KOPT-K1 (cell line): ENCODE measurements around the gene USP17L29.
"Not testable (repeated sequence)": the region's sequence is repeated elsewhere in the genome, so short reads cannot be mapped to it uniquely, and the experiment has no call there.

Experiments used
- H3K27ac ChIP-seq: fragments of 200-600 bp; sonication (generic); 2 replicates; pipeline ENCODE4 v1.5.1; 2016; ENCODE audit warnings: antibody characterized with exemption, mild to moderate bottlenecking, low read depth, low read length; ENCODE audit not compliant: poor library complexity, severe bottlenecking
- H3K36me3 ChIP-seq: fragments of 200-600 bp; sonication (generic); 2 replicates; pipeline ENCODE4 v1.5.1; 2017; ENCODE audit warnings: antibody characterized with exemption, mild to moderate bottlenecking, low read length, moderate library complexity; ENCODE audit not compliant: insufficient read depth
- H3K9me3 ChIP-seq: fragments of 200-600 bp; sonication (generic); 2 replicates; pipeline ENCODE4 v1.5.1; 2017; ENCODE audit warnings: antibody characterized with exemption, low read length, mild to moderate bottlenecking; ENCODE audit not compliant: insufficient read depth, poor library complexity, severe bottlenecking

Gene USP17L29, protein sequence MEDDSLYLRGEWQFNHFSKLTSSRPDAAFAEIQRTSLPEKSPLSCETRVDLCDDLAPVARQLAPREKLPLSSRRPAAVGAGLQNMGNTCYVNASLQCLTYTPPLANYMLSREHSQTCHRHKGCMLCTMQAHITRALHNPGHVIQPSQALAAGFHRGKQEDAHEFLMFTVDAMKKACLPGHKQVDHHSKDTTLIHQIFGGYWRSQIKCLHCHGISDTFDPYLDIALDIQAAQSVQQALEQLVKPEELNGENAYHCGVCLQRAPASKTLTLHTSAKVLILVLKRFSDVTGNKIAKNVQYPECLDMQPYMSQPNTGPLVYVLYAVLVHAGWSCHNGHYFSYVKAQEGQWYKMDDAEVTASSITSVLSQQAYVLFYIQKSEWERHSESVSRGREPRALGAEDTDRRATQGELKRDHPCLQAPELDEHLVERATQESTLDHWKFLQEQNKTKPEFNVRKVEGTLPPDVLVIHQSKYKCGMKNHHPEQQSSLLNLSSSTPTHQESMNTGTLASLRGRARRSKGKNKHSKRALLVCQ

DNA sequence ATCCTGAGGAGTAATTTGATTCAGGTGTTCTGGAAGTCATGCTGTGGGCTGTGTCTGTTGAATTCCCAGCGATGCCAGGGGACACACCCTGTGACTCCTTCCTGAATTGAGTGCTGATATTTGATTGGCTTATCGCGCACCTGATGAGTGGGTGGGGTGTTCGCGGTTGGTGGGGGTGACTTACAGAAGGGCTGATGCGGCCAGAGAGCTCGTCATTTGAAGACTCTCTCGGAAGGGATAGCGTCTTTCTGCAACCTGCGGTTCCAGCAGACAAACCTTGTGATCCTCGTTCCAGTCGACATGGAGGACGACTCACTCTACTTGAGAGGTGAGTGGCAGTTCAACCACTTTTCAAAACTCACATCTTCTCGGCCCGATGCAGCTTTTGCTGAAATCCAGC, at the start of gene USP17L29:
TSS of gene USP17L29 (plus strand) at position 301 of the 400 bp plus-strand sequence. CDS start at position 301, 0 bp downstream.
- not testable (repeated sequence) for H3K27ac ChIP-seq, H3K36me3 ChIP-seq, H3K9me3 ChIP-seq

DNA sequence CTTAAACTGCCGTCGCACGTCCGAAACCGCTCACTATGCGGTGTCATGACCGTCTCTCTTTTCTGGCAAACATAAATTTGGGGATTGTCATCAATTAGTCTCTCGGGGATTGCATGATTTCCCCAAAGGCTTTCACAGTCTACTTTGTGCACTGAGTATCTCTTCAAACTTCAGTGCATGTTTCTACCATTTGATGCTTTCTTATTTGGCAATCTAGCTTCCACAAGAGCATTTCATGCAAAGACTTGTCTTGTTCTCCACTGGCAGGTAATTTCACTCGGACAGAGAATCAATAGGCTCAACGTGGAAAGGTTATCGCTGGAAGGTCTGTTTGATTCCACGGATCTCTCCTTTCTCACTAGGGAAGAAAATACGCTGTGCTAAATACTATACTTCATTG, 29.2 kb upstream of the USP17L29 start:
- H3K9me3 ChIP-seq, H3K27ac ChIP-seq, H3K36me3 ChIP-seq: not testable (repeated sequence)

DNA sequence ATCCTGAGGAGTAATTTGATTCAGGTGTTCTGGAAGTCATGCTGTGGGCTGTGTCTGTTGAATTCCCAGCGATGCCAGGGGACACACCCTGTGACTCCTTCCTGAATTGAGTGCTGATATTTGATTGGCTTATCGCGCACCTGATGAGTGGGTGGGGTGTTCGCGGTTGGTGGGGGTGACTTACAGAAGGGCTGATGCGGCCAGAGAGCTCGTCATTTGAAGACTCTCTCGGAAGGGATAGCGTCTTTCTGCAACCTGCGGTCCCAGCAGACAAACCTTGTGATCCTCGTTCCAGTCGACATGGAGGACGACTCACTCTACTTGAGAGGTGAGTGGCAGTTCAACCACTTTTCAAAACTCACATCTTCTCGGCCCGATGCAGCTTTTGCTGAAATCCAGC, 28.6 kb upstream of the USP17L29 start, which contains the start of gene USP17L24:
TSS of gene USP17L24 (plus strand) at position 301 of the 400 bp plus-strand sequence. CDS start at position 301, 0 bp downstream.
- H3K36me3 ChIP-seq, H3K9me3 ChIP-seq, H3K27ac ChIP-seq: not testable (repeated sequence)

DNA sequence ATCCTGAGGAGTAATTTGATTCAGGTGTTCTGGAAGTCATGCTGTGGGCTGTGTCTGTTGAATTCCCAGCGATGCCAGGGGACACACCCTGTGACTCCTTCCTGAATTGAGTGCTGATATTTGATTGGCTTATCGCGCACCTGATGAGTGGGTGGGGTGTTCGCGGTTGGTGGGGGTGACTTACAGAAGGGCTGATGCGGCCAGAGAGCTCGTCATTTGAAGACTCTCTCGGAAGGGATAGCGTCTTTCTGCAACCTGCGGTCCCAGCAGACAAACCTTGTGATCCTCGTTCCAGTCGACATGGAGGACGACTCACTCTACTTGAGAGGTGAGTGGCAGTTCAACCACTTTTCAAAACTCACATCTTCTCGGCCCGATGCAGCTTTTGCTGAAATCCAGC, 23.8 kb upstream of the USP17L29 start, which contains the start of gene USP17L25:
TSS of gene USP17L25 (plus strand) at position 301 of the 400 bp plus-strand sequence. CDS start at position 301, 0 bp downstream.
- H3K27ac ChIP-seq, H3K9me3 ChIP-seq, H3K36me3 ChIP-seq: not testable (repeated sequence)

DNA sequence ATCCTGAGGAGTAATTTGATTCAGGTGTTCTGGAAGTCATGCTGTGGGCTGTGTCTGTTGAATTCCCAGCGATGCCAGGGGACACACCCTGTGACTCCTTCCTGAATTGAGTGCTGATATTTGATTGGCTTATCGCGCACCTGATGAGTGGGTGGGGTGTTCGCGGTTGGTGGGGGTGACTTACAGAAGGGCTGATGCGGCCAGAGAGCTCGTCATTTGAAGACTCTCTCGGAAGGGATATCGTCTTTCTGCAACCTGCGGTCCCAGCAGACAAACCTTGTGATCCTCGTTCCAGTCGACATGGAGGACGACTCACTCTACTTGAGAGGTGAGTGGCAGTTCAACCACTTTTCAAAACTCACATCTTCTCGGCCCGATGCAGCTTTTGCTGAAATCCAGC, 19.1 kb upstream of the USP17L29 start, which contains the start of gene USP17L26:
TSS of gene USP17L26 (plus strand) at position 301 of the 400 bp plus-strand sequence. CDS start at position 301, 0 bp downstream.
- not testable (repeated sequence) for H3K27ac ChIP-seq, H3K36me3 ChIP-seq, H3K9me3 ChIP-seq

DNA sequence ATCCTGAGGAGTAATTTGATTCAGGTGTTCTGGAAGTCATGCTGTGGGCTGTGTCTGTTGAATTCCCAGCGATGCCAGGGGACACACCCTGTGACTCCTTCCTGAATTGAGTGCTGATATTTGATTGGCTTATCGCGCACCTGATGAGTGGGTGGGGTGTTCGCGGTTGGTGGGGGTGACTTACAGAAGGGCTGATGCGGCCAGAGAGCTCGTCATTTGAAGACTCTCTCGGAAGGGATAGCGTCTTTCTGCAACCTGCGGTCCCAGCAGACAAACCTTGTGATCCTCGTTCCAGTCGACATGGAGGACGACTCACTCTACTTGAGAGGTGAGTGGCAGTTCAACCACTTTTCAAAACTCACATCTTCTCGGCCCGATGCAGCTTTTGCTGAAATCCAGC, 14.3 kb upstream of the USP17L29 start, which contains the start of gene USP17L5:
TSS of gene USP17L5 (plus strand) at position 301 of the 400 bp plus-strand sequence. CDS start at position 301, 0 bp downstream.
- H3K36me3 ChIP-seq, H3K9me3 ChIP-seq, H3K27ac ChIP-seq: not testable (repeated sequence)

DNA sequence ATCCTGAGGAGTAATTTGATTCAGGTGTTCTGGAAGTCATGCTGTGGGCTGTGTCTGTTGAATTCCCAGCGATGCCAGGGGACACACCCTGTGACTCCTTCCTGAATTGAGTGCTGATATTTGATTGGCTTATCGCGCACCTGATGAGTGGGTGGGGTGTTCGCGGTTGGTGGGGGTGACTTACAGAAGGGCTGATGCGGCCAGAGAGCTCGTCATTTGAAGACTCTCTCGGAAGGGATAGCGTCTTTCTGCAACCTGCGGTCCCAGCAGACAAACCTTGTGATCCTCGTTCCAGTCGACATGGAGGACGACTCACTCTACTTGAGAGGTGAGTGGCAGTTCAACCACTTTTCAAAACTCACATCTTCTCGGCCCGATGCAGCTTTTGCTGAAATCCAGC, 9.6 kb upstream of the USP17L29 start, which contains the start of gene USP17L27:
TSS of gene USP17L27 (plus strand) at position 301 of the 400 bp plus-strand sequence. CDS start at position 301, 0 bp downstream.
- not testable (repeated sequence) for H3K27ac ChIP-seq, H3K36me3 ChIP-seq, H3K9me3 ChIP-seq

DNA sequence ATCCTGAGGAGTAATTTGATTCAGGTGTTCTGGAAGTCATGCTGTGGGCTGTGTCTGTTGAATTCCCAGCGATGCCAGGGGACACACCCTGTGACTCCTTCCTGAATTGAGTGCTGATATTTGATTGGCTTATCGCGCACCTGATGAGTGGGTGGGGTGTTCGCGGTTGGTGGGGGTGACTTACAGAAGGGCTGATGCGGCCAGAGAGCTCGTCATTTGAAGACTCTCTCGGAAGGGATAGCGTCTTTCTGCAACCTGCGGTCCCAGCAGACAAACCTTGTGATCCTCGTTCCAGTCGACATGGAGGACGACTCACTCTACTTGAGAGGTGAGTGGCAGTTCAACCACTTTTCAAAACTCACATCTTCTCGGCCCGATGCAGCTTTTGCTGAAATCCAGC, 4.8 kb upstream of the USP17L29 start, which contains the start of gene USP17L28:
TSS of gene USP17L28 (plus strand) at position 301 of the 400 bp plus-strand sequence. CDS start at position 301, 0 bp downstream.
- H3K27ac ChIP-seq, H3K36me3 ChIP-seq, H3K9me3 ChIP-seq: not testable (repeated sequence)

DNA sequence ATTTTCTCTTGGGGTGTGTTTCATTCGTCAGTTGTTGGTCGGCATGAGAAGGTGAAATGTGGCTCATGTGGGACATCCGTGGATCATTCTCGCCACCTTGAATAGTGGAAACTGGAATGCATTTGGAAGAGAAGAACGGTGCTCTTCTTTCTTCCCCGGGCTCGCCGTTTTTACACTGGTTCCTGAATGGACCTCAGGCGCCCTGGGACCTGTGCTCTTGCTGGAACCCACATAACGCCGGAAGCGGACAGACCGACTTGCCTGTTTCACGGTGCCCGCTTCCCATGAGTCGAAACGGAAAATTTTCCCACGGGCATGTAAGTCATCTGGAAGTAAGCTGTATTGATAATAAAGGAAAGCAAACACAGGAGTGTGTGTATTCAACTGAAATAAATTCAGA, 2.6 kb upstream of the USP17L29 start:
- H3K9me3 ChIP-seq, H3K36me3 ChIP-seq, H3K27ac ChIP-seq: not testable (repeated sequence)

DNA sequence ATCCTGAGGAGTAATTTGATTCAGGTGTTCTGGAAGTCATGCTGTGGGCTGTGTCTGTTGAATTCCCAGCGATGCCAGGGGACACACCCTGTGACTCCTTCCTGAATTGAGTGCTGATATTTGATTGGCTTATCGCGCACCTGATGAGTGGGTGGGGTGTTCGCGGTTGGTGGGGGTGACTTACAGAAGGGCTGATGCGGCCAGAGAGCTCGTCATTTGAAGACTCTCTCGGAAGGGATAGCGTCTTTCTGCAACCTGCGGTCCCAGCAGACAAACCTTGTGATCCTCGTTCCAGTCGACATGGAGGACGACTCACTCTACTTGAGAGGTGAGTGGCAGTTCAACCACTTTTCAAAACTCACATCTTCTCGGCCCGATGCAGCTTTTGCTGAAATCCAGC, 9.4 kb downstream of the USP17L29 start, which contains the start of gene USP17L30:
TSS of gene USP17L30 (plus strand) at position 301 of the 400 bp plus-strand sequence. CDS start at position 301, 0 bp downstream.
- H3K36me3 ChIP-seq, H3K27ac ChIP-seq, H3K9me3 ChIP-seq: not testable (repeated sequence)

DNA sequence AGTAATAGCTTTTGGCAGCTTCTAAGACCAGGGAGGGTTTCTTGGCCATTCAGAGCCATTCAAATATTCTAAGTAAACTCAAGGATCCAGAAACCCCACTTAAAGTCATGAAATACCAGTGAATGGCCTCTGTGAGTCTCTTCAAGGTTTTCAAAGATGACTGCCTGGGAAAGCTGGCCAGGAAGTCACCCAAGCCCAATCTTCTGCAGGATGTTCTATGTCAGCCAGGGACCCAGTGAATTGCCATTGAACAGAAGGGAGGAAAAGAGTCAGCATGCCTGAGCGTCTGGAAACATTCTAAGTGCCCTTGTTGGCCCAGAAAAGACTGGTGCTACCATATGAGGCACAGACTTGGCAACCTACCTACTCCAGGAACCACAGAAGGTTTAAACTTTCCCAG, 26.4 kb downstream of the USP17L29 start:
- H3K36me3 ChIP-seq, H3K9me3 ChIP-seq, H3K27ac ChIP-seq: not testable (repeated sequence)

DNA sequence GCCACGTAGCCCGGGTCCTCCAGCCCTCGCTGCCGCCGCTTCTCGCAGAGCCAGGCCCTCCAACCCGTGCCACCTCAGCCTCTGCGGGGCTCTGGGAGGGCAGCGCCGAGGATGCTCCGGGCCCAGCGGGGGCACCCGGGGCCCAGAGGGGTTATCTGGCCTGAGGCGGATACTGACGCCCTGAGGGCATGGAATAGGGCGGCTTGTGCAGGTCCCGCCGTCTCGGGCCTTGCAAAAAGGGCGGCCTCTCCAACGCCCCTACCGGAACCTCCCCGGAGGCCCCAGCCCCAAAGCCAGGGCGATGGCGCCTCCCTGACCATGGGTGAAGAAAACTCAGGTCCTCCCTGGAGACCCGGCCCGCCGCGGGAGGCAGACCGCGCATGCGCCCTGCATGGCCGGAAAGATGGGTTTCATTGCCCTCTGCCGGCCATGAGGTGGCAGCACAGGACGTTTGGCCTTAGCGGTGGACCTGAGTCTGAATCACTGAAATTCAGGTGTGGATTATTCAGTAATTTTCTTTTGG, 27.6 kb downstream of the USP17L29 start:
- not testable (repeated sequence) for H3K9me3 ChIP-seq, H3K27ac ChIP-seq, H3K36me3 ChIP-seq

DNA sequence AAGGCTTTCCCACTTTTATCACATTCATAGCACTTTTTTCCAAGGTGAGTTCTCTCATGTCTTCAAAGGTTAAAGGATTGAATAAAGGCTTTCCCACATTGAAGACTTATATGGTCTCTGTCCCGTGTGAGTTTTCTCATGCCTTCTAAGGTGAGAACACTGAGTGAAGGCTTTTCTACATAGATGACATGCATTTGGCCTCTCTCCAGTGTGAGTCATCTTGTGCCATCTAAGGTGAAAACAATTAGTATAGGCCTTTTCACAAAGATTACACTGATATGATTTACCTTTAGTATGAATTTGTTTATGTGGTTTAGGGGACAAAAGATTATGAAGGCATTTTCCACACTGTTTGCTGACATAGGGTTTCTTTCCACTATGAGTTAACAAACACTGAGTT, 30.7 kb downstream of the USP17L29 start:
- no peak overlapping the region for H3K27ac ChIP-seq
- H3K9me3 ChIP-seq: no peaks in the 10 kb centered on the region
- no peaks in the 10 kb centered on the region for H3K36me3 ChIP-seq

DNA sequence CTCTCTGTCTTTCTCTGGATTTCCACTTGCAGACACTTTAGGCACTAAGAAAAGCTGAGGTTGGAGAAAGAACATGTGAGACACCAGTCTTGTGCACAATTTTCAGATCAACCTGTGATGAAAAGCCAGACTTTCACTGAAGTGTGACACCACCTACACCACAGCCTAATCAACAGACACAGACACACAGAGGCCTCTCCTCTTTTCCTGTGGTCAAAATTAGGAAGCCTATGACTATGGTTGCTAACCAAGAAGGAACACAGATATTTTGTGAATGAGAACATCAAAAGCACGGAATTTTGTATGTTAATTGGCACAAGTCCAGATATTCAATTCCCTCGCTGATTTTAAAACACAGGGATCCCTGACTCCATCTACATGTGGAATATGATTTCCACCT, 35.6 kb downstream of the USP17L29 start:
- H3K9me3 ChIP-seq, H3K27ac ChIP-seq, H3K36me3 ChIP-seq: not testable (repeated sequence)
